ENCODE results near the gene PILRA.
A peak's percentile ranks its signal among the peaks of the same experiment; 100 is the strongest.
"Not testable (repeated sequence)": the region's sequence is repeated elsewhere in the genome, so short reads cannot be mapped to it uniquely, and the experiment has no call there.

PILRA gene

GRCh38 chr7:100351657-100352058, 21.6 kb upstream of the PILRA start:
- DNase-seq (no peak), ATAC-seq (peak; percentile 11)
- Mint-ChIP-seq H3K4me3 (peak overlapping the region; percentile 24), H3K4me1 (peaks cover 32% of the 10 kb centered on the region), H3K36me3 (ENCODE audit: low read depth) (peaks cover 48% of the 10 kb centered on the region), H3K9me3 (no peaks in the 10 kb centered on the region), H3K27ac (peak overlapping the region; percentile 60), H3K27me3 (no peaks in the 10 kb centered on the region)

DNA sequence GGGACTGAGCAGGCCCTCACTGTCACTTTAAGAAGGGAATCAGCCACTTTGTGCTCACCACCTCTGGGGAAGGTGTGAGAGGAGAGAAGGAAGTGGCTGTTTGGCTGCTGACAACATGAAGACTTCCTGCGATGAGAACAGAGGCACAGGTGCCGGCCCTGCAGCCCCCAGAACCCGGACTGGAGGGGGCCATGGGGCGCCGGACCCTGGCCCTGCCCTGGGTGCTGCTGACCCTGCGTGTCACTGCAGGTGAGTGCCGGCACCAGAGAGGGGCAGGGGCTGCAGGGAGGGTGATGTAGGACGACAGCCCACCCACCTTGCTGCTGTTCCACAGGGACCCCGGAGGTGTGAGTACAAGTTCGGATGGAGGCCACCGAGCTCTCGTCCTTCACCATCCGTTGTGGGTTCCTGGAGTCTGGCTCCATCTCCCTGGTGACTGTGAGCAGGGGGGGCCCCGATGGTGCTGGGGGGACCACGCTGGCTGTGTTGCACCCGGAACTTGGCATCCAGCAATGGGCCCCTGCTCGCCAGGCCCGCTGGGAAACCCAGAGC, 21.0 kb upstream of the PILRA start:
- H3K4me3 Mint-ChIP-seq, H3K9me3 Mint-ChIP-seq, DNase-seq, H3K27me3 Mint-ChIP-seq: not testable (repeated sequence)
- Mint-ChIP-seq H3K36me3 (ENCODE audit: low read depth) (peaks cover 43% of the 10 kb centered on the region), H3K27ac (peak overlapping the region; percentile 46), H3K4me1 (peaks cover 32% of the 10 kb centered on the region)
- peak; percentile 52 for ATAC-seq

- no peaks in the 10 kb centered on the region for H3K27me3 Mint-ChIP-seq
- H3K4me3 Mint-ChIP-seq, result no peak overlapping the region
- ATAC-seq, result peak; percentile 3
Observed at GRCh38 chr7:100352984-100353684, 20.2 kb upstream of the PILRA start.

DNA sequence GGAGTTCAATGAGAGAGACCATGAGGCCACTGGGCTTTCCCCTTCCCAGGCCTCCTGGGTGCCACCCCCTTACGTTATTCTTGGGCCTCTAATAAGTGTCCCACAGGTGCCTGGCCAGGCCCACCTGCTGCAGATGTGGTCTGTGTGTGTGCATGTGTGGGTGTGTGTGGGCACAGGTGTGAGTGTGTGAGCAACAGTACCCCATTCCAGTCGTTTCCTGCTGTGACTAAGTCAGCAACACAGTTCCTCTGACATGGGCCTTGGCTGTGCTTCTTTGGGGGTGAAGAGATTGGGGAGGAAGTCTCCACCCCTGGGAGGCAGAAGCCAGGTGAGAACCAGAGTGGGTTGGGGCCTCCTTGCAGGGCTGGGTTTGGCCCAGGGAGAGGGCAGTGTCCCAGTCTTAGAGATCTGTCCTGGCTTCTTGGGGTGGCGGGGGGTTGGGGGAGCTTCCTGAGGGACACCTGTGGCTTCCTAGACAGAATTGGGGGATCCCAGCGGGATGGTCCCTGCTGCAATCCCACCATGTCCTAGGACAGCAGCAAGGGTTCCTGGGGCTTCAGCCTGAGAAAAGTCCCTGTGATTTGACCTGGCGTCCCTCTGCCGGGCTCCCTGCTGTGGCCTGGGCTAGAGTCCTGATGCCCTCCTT, 19.5 kb upstream of the PILRA start:
- Mint-ChIP-seq H3K27me3 (no peaks in the 10 kb centered on the region), H3K9me3 (no peaks in the 10 kb centered on the region), H3K27ac (peak overlapping the region; percentile 77), H3K4me1 (peaks cover 32% of the 10 kb centered on the region), H3K4me3 (no peak overlapping the region), H3K36me3 (ENCODE audit: low read depth) (peaks cover 41% of the 10 kb centered on the region)
- ATAC-seq (peak; percentile 48), DNase-seq (peak; percentile 50)

More at GRCh38 chr7:100352984-100353684, 20.2 kb upstream of the PILRA start:
- Mint-ChIP-seq H3K9me3 (no peaks in the 10 kb centered on the region), H3K36me3 (ENCODE audit: low read depth) (peaks cover 41% of the 10 kb centered on the region), H3K4me1 (peaks cover 32% of the 10 kb centered on the region), H3K27ac (peak overlapping the region; percentile 77)
- no peak for DNase-seq

GRCh38 chr7:100356416-100357068, 16.7 kb upstream of the PILRA start:
- H3K27ac Mint-ChIP-seq, result no peak overlapping the region

GRCh38 chr7:100357131-100357561, 16.1 kb upstream of the PILRA start:
- H3K27me3 Mint-ChIP-seq, result no peaks in the 10 kb centered on the region
- H3K36me3 Mint-ChIP-seq (ENCODE audit: low read depth), result peaks cover 48% of the 10 kb centered on the region

More at GRCh38 chr7:100356416-100357068, 16.7 kb upstream of the PILRA start:
- no peaks in the 10 kb centered on the region for H3K27me3 Mint-ChIP-seq
- H3K36me3 Mint-ChIP-seq (ENCODE audit: low read depth), result peaks cover 43% of the 10 kb centered on the region
- DNase-seq, result no peak
- H3K4me1 Mint-ChIP-seq, result peaks cover 17% of the 10 kb centered on the region
- no peak for ATAC-seq
- H3K4me3 Mint-ChIP-seq, result no peak overlapping the region
- H3K9me3 Mint-ChIP-seq, result no peaks in the 10 kb centered on the region

DNA sequence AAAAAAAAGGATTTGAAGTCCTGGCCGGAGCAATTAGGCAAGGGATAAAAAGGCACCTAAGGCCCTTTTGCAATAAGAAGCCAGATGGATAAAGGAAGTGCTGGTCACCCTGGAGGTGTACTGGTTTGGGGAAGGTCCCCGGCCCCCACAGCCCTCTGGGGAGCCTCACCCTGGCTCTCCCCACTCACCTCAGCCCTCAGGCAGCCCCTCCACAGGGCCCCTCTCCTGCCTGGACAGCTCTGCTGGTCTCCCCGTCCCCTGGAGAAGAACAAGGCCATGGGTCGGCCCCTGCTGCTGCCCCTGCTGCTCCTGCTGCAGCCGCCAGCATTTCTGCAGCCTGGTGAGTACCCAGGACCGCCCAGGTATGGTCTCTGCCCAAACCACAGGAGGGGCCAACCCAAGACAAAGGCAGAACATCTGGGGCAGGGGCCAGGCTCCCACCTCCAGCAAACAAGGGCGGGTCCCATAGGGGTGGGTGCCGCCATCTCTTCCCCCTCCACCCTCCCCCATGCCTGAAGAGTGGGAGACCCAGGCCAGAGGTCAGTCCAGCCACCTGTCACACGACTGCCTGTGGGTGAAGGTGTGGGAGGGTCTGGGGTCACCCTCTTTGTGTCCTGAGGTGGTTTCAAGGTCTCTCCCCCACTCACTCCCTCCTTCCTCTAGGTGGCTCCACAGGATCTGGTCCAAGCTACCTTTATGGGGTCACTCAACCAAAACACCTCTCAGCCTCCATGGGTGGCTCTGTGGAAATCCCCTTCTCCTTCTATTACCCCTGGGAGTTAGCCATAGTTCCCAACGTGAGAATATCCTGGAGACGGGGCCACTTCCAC, 15.0 kb upstream of the PILRA start, which contains the start of gene PILRB:
Gene PILRB, plus strand, starts transcription at position 91 of the 830 bp plus-strand sequence. Its CDS starts 186 bp downstream, at position 277.
- Mint-ChIP-seq H3K4me1 (peaks cover 8% of the 10 kb centered on the region), H3K27ac (no peak within 1 kb of the TSS), H3K9me3 (peaks cover 2% of the 10 kb centered on the region), H3K27me3 (no peaks in the 10 kb centered on the region), H3K36me3 (ENCODE audit: low read depth) (peaks cover 55% of the 10 kb centered on the region), H3K4me3 (no peak within 1 kb of the TSS)
- DNase-seq (no peak), ATAC-seq (no peak)

More at GRCh38 chr7:100357131-100357561, 16.1 kb upstream of the PILRA start:
- Mint-ChIP-seq H3K4me3 (no peak overlapping the region), H3K9me3 (no peaks in the 10 kb centered on the region), H3K4me1 (peaks cover 14% of the 10 kb centered on the region), H3K27ac (no peak overlapping the region)
- ATAC-seq (no peak), DNase-seq (no peak)

GRCh38 chr7:100358857-100359212, 14.5 kb upstream of the PILRA start:
- no peak overlapping the region for H3K27ac Mint-ChIP-seq
- ATAC-seq, result no peak
- H3K36me3 Mint-ChIP-seq (ENCODE audit: low read depth), result peaks cover 55% of the 10 kb centered on the region
- DNase-seq, result no peak
- no peak overlapping the region for H3K4me3 Mint-ChIP-seq
- H3K4me1 Mint-ChIP-seq, result peaks cover 6% of the 10 kb centered on the region
- peaks cover 4% of the 10 kb centered on the region for H3K9me3 Mint-ChIP-seq
- no peaks in the 10 kb centered on the region for H3K27me3 Mint-ChIP-seq

GRCh38 chr7:100360135-100360854, 13.0 kb upstream of the PILRA start:
- Mint-ChIP-seq H3K27ac (no peak overlapping the region), H3K4me1 (peaks cover 20% of the 10 kb centered on the region), H3K36me3 (ENCODE audit: low read depth) (peaks cover 63% of the 10 kb centered on the region), H3K4me3 (no peak overlapping the region), H3K27me3 (no peaks in the 10 kb centered on the region), H3K9me3 (peaks cover 4% of the 10 kb centered on the region)
- no peak for DNase-seq
- no peak for ATAC-seq

DNA sequence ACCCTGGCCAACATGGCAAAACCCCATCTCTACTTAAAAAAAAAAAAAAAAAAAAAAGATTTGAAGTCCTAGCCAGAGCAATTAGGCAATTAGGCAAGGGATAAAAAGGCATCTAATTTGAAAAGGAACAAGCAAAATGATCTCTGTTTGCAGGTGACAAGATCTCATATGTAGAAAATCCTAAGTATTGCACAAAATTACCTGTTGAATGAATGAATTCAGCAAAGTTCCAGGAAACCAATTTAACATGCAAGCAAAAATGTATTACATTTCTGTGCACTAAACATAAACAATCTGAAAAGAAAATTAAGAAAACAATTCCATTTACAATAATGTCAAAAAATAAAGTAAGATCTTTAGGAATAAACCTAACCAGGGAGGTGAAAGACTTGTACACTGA, 10.2 kb upstream of the PILRA start:
- H3K4me3 Mint-ChIP-seq, result no peak overlapping the region
- H3K27me3 Mint-ChIP-seq, result no peaks in the 10 kb centered on the region
- peaks cover 66% of the 10 kb centered on the region for H3K36me3 Mint-ChIP-seq (ENCODE audit: low read depth)
- H3K4me1 Mint-ChIP-seq, result peaks cover 44% of the 10 kb centered on the region
- ATAC-seq, result no peak
- H3K27ac Mint-ChIP-seq, result no peak overlapping the region
- peaks cover 4% of the 10 kb centered on the region for H3K9me3 Mint-ChIP-seq
- DNase-seq, result no peak

DNA sequence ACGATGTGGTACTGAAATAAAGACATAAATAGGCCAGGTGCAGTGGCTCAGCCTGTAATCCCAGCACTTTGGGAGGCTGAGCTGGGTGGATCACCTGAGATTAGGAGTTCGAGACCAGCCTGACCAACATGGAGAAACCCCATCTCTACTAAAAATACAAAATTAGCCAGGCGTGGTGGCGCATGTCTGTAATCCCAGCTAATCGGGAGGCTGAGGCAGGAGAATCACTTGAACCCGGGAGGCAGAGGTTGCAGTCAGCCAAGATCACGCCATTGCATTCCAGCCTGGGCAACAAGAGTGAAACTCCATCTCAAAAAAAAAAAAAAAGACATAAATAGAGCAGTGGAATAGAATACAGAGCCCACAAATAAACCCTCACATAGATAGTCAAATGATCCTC, 9.5 kb upstream of the PILRA start:
- Mint-ChIP-seq H3K4me1 (peaks cover 49% of the 10 kb centered on the region), H3K36me3 (ENCODE audit: low read depth) (peaks cover 64% of the 10 kb centered on the region)
- H3K27me3 Mint-ChIP-seq, H3K4me3 Mint-ChIP-seq, DNase-seq, ATAC-seq, H3K9me3 Mint-ChIP-seq, H3K27ac Mint-ChIP-seq: not testable (repeated sequence)

DNA sequence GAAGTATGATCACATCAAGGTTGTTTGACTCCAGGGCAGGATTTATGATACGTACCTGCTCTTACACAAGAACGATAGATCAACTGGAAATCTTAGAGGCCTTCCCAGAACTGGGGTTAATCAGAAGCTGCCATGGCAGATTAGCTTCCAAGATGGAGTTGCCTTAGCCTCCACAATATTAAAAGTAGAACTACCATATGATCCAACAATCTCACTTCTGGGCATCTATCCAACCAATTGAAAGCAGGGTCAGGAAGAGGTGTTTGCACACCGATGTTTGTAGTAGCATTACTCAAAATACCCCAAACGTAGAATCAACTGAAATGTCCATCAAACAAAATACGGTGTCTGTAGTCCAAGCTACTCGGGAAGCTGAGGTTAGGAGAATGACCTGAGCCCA, 8.8 kb upstream of the PILRA start:
- Mint-ChIP-seq H3K27ac (peak overlapping the region; percentile 15), H3K4me1 (peaks cover 54% of the 10 kb centered on the region), H3K9me3 (peaks cover 4% of the 10 kb centered on the region), H3K4me3 (no peak overlapping the region), H3K36me3 (ENCODE audit: low read depth) (peaks cover 62% of the 10 kb centered on the region), H3K27me3 (no peaks in the 10 kb centered on the region)
- DNase-seq (no peak), ATAC-seq (no peak)

DNA sequence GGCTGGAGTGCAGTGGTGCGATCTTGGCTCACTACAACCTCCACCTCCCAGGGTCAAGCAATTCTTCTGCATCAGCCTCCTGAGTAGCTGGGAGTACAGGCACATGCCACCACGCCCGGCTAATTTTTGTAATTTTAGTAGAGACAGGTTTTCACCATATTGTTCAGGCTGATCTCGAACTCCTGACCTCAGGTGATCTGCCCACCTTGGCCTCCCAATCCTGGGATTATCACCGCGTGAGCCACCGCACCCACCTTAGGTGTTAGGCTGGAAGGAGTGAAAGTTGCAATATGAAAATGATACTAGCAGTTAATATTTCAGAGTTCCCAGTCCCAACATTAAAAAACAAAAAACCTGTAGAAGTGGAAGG, 7.3 kb upstream of the PILRA start:
- H3K9me3 Mint-ChIP-seq, H3K27me3 Mint-ChIP-seq, ATAC-seq, DNase-seq: not testable (repeated sequence)
- Mint-ChIP-seq H3K4me1 (peaks cover 57% of the 10 kb centered on the region), H3K36me3 (ENCODE audit: low read depth) (peaks cover 52% of the 10 kb centered on the region), H3K27ac (peak overlapping the region; percentile 67), H3K4me3 (peak overlapping the region; percentile 4)
